Fibroblast of skin of right biceps (primary cell): ENCODE measurements around the gene DLL1.
"Not testable (repeated sequence)": the region's sequence is repeated elsewhere in the genome, so short reads cannot be mapped to it uniquely, and the experiment has no call there.

Source experiments
- DNase-seq: peaks from one replicate; pipeline ENCODE4 v3.0.0-alpha.2; 2013

DLL1 gene

GRCh38 chr6:170290296-170291128, at the start of gene DLL1:
DLL1 (minus strand) TSS chr6:170291078; CDS start chr6:170290139, 939 bp downstream.
- peak; percentile 28 for DNase-seq

GRCh38 chr6:170335199-170335598, 44.3 kb upstream of the DLL1 start:
- DNase-seq = not testable (repeated sequence)

GRCh38 chr6:170329321-170329720, 38.4 kb upstream of the DLL1 start:
- no peak for DNase-seq

- no peak for DNase-seq
Observed at GRCh38 chr6:170317718-170318117, 26.8 kb upstream of the DLL1 start.

- DNase-seq = no peak
Observed at GRCh38 chr6:170317076-170317475, 26.2 kb upstream of the DLL1 start.

GRCh38 chr6:170316071-170316470, 25.2 kb upstream of the DLL1 start:
- peak; percentile 9 for DNase-seq

- DNase-seq = no peak
Observed at GRCh38 chr6:170314983-170315382, 24.1 kb upstream of the DLL1 start.

- DNase-seq = no peak
Observed at GRCh38 chr6:170313716-170314295, 22.9 kb upstream of the DLL1 start.

GRCh38 chr6:170312876-170313275, 22.0 kb upstream of the DLL1 start:
- DNase-seq = no peak

- no peak for DNase-seq
Observed at GRCh38 chr6:170311696-170312095, 20.8 kb upstream of the DLL1 start.

- no peak for DNase-seq
Observed at GRCh38 chr6:170308761-170309160, 17.9 kb upstream of the DLL1 start.

- DNase-seq = no peak
Observed at GRCh38 chr6:170307080-170307545, 16.2 kb upstream of the DLL1 start.

GRCh38 chr6:170306324-170307079, 15.6 kb upstream of the DLL1 start, which contains the start of gene FAM120B:
FAM120B (plus strand) TSS chr6:170306758; CDS start chr6:170317391, 10,633 bp downstream.
- DNase-seq = peak; percentile 95

- no peak for DNase-seq
Observed at GRCh38 chr6:170305805-170306323, 15.0 kb upstream of the DLL1 start.

- no peak for DNase-seq
Observed at GRCh38 chr6:170301184-170301583, 10.3 kb upstream of the DLL1 start.

- DNase-seq = no peak
Observed at GRCh38 chr6:170298688-170299087, 7.8 kb upstream of the DLL1 start.

GRCh38 chr6:170297576-170298330, 6.9 kb upstream of the DLL1 start:
- DNase-seq = no peak

- DNase-seq = no peak
Observed at GRCh38 chr6:170296746-170297575, 6.1 kb upstream of the DLL1 start.

GRCh38 chr6:170296423-170296745, 5.5 kb upstream of the DLL1 start:
- no peak for DNase-seq

GRCh38 chr6:170295510-170296422, 4.9 kb upstream of the DLL1 start:
- DNase-seq = no peak
